A673 (cell line): ENCODE results near the gene KRT31. TPM values are rescaled to one million over a fixed set of nuclear protein-coding genes. Genes with fewer than 3 reads are reported as not detected.

Experiments
- BruUV-seq: library from RNA; stranded (reverse); fragments of 400-500 nt; replicated peaks from 2 replicates; lab custom pipeline; 2021; lab: Mats Ljungman, UMichigan
- CTCF ChIA-PET: fragments of 300-600 bp; sonication (Branson Sonifier 250); formaldehyde crosslinking; loops from one replicate; lab custom pipeline; 2022; ENCODE audit warnings: antibody characterized with exemption; lab: Charles Lee
- POLR2A ChIA-PET: fragments of 300-600 bp; sonication (Branson Sonifier 250); formaldehyde crosslinking; loops from one replicate; lab custom pipeline; 2022; ENCODE audit warnings: antibody characterized with exemption; ENCODE audit not compliant: low non-redundant PET; lab: Charles Lee
- DNase-seq: peaks from one replicate; pipeline ENCODE4 v3.0.0-alpha.2; 2015; ENCODE audit warnings: low spot score
- H3K27ac ChIP-seq: fragments of 200-600 bp; sonication (generic); 2 replicates; pipeline ENCODE4 v1.5.1; 2016; ENCODE audit warnings: mixed run types, low read depth, mild to moderate bottlenecking, mixed read lengths, antibody characterized with exemption, low read length; ENCODE audit not compliant: poor library complexity, severe bottlenecking
- H3K27me3 ChIP-seq: fragments of 200-600 bp; sonication (generic); replicated peaks from 2 replicates; pipeline ENCODE4 v1.6.1; 2017; ENCODE audit warnings: mixed run types, low read depth, mild to moderate bottlenecking, mixed read lengths, antibody characterized with exemption, low read length; ENCODE audit not compliant: insufficient read depth, poor library complexity
- H3K36me3 ChIP-seq: fragments of 200-600 bp; sonication (generic); 2 replicates; pipeline ENCODE4 v1.6.1; 2016; ENCODE audit warnings: mixed run types, mild to moderate bottlenecking, mixed read lengths, antibody characterized with exemption, low read length; ENCODE audit not compliant: insufficient read depth, poor library complexity, severe bottlenecking
- H3K4me1 ChIP-seq: fragments of 200-600 bp; sonication (generic); 2 replicates; pipeline ENCODE4 v1.6.1; 2017; ENCODE audit warnings: mixed run types, mild to moderate bottlenecking, mixed read lengths, antibody characterized with exemption, low read length; ENCODE audit not compliant: insufficient read depth, poor library complexity, severe bottlenecking
- H3K4me3 ChIP-seq: fragments of 200-600 bp; sonication (generic); 2 replicates; pipeline ENCODE4 v1.5.1; 2016; ENCODE audit warnings: low read depth, mixed run types, mild to moderate bottlenecking, mixed read lengths, low read length; ENCODE audit not compliant: poor library complexity, severe bottlenecking
- H3K9me3 ChIP-seq: fragments of 200-600 bp; sonication (generic); 2 replicates; pipeline ENCODE4 v1.6.1; 2016; ENCODE audit warnings: mixed run types, low read depth, mild to moderate bottlenecking, mixed read lengths, antibody characterized with exemption, low read length; ENCODE audit not compliant: poor library complexity, severe bottlenecking
- EZH2 ChIP-seq: fragments of 200-600 bp; sonication (generic); IDR thresholded peaks from 2 replicates; pipeline ENCODE4 v1.6.1; 2017; ENCODE audit warnings: borderline replicate concordance, low read depth, mild to moderate bottlenecking, mixed read lengths, antibody characterized with exemption, low read length; ENCODE audit not compliant: poor library complexity, severe bottlenecking
- intact Hi-C: fragments of 100-400 bp; cut with micrococcal nuclease; formaldehyde crosslinking; loops from one replicate; pipeline ENCODE4 v1.10.0; 2022; ENCODE audit not compliant: unreplicated experiment
- total RNA-seq: library from RNA; stranded (reverse); gene quantifications from 2 replicates; pipeline ENCODE4 v1.2.3, GENCODE V29; 2021
- TF ChIP-seq, protein P1 (sequence below): fragments of 300-800, 200-600 bp; sonication (generic); conservative IDR thresholded peaks from 2 replicates; pipeline ENCODE4 v1.5.1; 2017; ENCODE audit warnings: low read depth, mild to moderate bottlenecking, antibody characterized with exemption, low read length, moderate library complexity, mixed read lengths

KRT31 gene
- total RNA-seq, 1 experiment from 2014 or later, result not detected

GRCh38 chr17:41377546-41377945 is 19.9 kb downstream of the KRT31 start:
- TF ChIP-seq, protein P1, sequence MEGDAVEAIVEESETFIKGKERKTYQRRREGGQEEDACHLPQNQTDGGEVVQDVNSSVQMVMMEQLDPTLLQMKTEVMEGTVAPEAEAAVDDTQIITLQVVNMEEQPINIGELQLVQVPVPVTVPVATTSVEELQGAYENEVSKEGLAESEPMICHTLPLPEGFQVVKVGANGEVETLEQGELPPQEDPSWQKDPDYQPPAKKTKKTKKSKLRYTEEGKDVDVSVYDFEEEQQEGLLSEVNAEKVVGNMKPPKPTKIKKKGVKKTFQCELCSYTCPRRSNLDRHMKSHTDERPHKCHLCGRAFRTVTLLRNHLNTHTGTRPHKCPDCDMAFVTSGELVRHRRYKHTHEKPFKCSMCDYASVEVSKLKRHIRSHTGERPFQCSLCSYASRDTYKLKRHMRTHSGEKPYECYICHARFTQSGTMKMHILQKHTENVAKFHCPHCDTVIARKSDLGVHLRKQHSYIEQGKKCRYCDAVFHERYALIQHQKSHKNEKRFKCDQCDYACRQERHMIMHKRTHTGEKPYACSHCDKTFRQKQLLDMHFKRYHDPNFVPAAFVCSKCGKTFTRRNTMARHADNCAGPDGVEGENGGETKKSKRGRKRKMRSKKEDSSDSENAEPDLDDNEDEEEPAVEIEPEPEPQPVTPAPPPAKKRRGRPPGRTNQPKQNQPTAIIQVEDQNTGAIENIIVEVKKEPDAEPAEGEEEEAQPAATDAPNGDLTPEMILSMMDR, result no peak
- ChIA-PET CTCF (no interaction called here), POLR2A (no interaction called here)
- no peaks in the 10 kb centered on the region for H3K27me3 ChIP-seq
- H3K27ac ChIP-seq, result peak overlapping the region; percentile 42
- no TSS peak for BruUV-seq
- H3K36me3 ChIP-seq, result no peaks in the 10 kb centered on the region
- H3K4me3 ChIP-seq, result no peak overlapping the region
- no peaks in the 10 kb centered on the region for H3K9me3 ChIP-seq
- peak; percentile 17 for DNase-seq
- peaks cover 6% of the 10 kb centered on the region for H3K4me1 ChIP-seq
- intact Hi-C loops, result no loop called here

DNA sequence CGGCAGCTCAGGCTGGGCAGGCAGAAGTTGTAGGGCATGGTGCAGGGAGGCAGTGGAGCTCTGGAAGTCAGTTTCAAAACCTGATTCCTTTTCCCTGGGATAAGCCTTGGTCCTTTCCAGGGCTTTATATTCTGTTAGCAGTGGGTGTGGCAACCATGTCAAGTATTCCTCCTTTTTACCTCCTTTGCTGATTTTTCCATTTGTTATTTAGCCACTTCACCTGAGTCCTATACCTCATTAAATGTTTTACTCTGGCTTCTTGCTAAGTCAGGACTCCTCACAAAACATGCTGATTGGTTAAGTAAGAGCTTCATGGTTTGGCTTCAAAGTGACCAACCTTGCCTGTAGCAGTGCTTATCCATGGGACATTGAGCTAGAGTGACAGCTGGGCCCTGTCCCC is 27.7 kb downstream of the KRT31 start, which contains the start of gene KRT33B:
KRT33B (minus strand) TSS at position 101 of the 400 bp plus-strand sequence; CDS start at position 38, 63 bp downstream.
- no TSS peak for BruUV-seq
- no peaks in the 10 kb centered on the region for H3K4me1 ChIP-seq
- TF ChIP-seq, protein P1, result no peak
- TF ChIP-seq EZH2, result no peak
- ChIA-PET CTCF (no interaction called here), POLR2A (no interaction called here)
- no peaks in the 10 kb centered on the region for H3K36me3 ChIP-seq
- intact Hi-C loops, result no loop called here
- no peaks in the 10 kb centered on the region for H3K9me3 ChIP-seq
- H3K4me3 ChIP-seq, result no peak within 1 kb of the TSS
- no peak within 1 kb of the TSS for H3K27ac ChIP-seq
- H3K27me3 ChIP-seq, result no peaks in the 10 kb centered on the region
- no peak for DNase-seq

DNA sequence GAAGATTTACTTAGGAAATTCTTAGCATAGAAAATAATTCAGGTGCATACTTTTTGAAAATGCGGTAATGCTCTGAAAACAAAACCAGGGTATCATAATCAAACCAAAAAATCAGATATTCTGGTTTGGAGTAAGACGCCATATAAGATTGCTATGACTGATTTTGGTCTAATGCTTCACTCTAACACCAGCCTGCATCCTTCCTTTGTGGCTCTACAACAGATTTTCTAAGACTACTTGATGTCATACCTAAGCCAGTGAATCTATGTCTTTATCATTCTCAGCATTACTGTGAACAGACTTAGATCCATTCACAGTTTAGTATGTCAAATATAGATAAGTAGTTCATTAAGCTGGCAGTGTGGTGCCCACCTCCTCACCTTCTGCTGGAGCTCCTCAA is 28.4 kb downstream of the KRT31 start:
- Histone ChIP-seq H3K4me3 (no peak overlapping the region), H3K27me3 (no peaks in the 10 kb centered on the region), H3K9me3 (no peaks in the 10 kb centered on the region), H3K27ac (no peak overlapping the region), H3K4me1 (no peaks in the 10 kb centered on the region), H3K36me3 (no peaks in the 10 kb centered on the region)
- TF ChIP-seq, protein P1, result no peak
- TF ChIP-seq EZH2, result no peak
- no peak for DNase-seq
- intact Hi-C loops, result no loop called here
- POLR2A ChIA-PET, result no interaction called here
- CTCF ChIA-PET, result no interaction called here
- no TSS peak for BruUV-seq
